CD4-positive, alpha-beta T cell treated with Interleukin-1 beta for 1 hour (primary cell): Measurements from ENCODE around the gene EPB41L4B.
"Not testable (repeated sequence)": the region's sequence is repeated elsewhere in the genome, so short reads cannot be mapped to it uniquely, and the experiment has no call there.

Experiments
- DNase-seq, 2 donors: peaks; one replicate each; pipeline ENCODE4 v3.0.0-alpha.2; 2020 to 2022

EPB41L4B gene

GRCh38 chr9:109150925-109151545 is 169.8 kb downstream of the EPB41L4B start:
- no peak for DNase-seq

- DNase-seq: no peak
Observed at GRCh38 chr9:109149722-109150121, 171.1 kb downstream of the EPB41L4B start.

GRCh38 chr9:109149089-109149488 is 171.8 kb downstream of the EPB41L4B start:
- DNase-seq: no peak

GRCh38 chr9:109145051-109145450 is 175.8 kb downstream of the EPB41L4B start:
- DNase-seq: no peak

- peak; percentile 4 to 11 for DNase-seq
Observed at GRCh38 chr9:109143881-109144562, 176.8 kb downstream of the EPB41L4B start.

- DNase-seq: no peak
Observed at GRCh38 chr9:109141375-109141774, 179.5 kb downstream of the EPB41L4B start.

GRCh38 chr9:109139851-109140250 is 181.0 kb downstream of the EPB41L4B start:
- DNase-seq: no peak

GRCh38 chr9:109138421-109138820 is 182.4 kb downstream of the EPB41L4B start:
- no peak for DNase-seq

GRCh38 chr9:109134167-109134578 is 186.7 kb downstream of the EPB41L4B start:
- DNase-seq: no peak

- DNase-seq: no peak
Observed at GRCh38 chr9:109133533-109133932, 187.3 kb downstream of the EPB41L4B start.

- no peak for DNase-seq
Observed at GRCh38 chr9:109132567-109133021, 188.3 kb downstream of the EPB41L4B start.

- no peak for DNase-seq
Observed at GRCh38 chr9:109129470-109130197, 191.2 kb downstream of the EPB41L4B start.

- not testable (repeated sequence) for DNase-seq
Observed at GRCh38 chr9:109126671-109127070, 194.2 kb downstream of the EPB41L4B start.

GRCh38 chr9:109124121-109124520 is 196.7 kb downstream of the EPB41L4B start:
- no peak for DNase-seq

GRCh38 chr9:109122726-109123621 is 197.9 kb downstream of the EPB41L4B start:
- no peak for DNase-seq
